Measurements from ENCODE around the gene NUP62. TPM values are rescaled to one million over a fixed set of nuclear protein-coding genes. Genes with fewer than 3 reads are reported as not detected.

The NUP62 gene
- total and polyA plus RNA-seq, 2 experiments from 2014 or later, result 55.5 to 99.4 TPM

DNA sequence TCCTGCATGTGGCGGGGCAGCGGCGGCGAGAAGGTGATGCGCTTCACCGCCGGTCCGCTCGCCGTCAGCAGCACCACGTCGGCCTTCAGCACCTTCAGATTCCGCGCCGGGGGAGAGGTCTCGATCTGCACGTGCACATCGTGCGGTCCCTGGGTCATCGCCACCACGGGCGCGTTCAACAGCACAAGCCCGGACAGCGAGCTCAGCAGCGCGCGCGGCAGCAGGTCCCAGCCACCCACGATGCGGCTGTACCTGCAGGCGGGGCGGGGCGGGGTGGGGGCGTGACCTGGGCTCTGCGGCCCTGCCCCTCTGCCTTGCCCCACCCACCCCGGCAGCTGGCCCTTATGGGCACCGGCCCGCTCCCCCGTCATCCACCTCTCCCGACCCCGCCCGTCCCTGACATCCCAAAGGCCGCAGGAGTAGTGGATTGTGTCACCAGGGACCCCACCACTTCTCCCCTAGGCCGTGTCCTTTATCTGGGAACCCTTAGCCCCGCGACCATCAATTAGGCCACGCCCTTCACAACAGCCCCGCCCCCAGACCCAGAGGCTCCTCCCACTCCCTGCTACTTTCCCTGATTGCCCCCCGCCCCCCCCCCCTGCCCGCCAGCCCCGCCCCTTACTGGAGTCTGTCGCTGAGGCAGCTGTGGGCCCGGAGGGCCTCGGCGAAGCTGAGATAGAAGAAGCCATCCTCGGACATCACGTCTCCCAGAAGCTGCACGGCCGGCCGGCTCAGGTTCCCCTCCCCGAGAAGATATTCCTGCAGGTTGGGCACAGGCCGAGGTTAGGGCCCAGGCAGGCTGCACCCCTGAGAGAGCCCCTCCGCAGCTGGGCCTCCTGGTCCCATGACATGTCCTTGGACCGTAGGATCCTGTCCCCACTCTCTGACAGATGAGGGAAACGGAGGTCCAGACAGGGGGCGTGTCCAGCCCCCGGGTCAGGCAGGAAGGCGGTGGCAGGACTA lies 38.7 kb downstream of the NUP62 start:
- Mint-ChIP-seq H3K9me3 (peaks cover 5% of the 10 kb centered on the region), H3K4me1 (peaks cover 9% of the 10 kb centered on the region), H3K27me3 (ENCODE audit: insufficient read depth, low read depth, poor library complexity) (peaks cover 30% of the 10 kb centered on the region), H3K36me3 (ENCODE audit: low read depth) (peaks cover 22% of the 10 kb centered on the region), H3K27ac (peak overlapping the region; percentile 96), H3K4me3 (peak overlapping the region; percentile 73)
- peak; percentile 80 for DNase-seq (ENCODE audit: low spot score)
- H3K79me2 ChIP-seq (replicated peaks; ENCODE audit: insufficient read depth), result no peaks in the 10 kb centered on the region
- peak overlapping the region; percentile 84 for H3K4me2 ChIP-seq
- H3K9me2 ChIP-seq (ENCODE audit: insufficient read depth), result no peaks in the 10 kb centered on the region
- no peak for TF ChIP-seq STAT1 (IDR thresholded peaks at IDR 0.05; ENCODE audit: unreplicated experiment)
- TF ChIP-seq POLR2AphosphoS5 (IDR thresholded peaks at IDR 0.05; ENCODE audit: low read depth), result peak; percentile 44; the same call in 1 of the 2 replicates
- TF ChIP-seq, protein P1, sequence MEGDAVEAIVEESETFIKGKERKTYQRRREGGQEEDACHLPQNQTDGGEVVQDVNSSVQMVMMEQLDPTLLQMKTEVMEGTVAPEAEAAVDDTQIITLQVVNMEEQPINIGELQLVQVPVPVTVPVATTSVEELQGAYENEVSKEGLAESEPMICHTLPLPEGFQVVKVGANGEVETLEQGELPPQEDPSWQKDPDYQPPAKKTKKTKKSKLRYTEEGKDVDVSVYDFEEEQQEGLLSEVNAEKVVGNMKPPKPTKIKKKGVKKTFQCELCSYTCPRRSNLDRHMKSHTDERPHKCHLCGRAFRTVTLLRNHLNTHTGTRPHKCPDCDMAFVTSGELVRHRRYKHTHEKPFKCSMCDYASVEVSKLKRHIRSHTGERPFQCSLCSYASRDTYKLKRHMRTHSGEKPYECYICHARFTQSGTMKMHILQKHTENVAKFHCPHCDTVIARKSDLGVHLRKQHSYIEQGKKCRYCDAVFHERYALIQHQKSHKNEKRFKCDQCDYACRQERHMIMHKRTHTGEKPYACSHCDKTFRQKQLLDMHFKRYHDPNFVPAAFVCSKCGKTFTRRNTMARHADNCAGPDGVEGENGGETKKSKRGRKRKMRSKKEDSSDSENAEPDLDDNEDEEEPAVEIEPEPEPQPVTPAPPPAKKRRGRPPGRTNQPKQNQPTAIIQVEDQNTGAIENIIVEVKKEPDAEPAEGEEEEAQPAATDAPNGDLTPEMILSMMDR (conservative IDR thresholded peaks at IDR 0.05; ENCODE audit: low read depth in 2 of 2), result peak in 1 of 2 experiments; percentile 32; a peak in 1 of 4 replicates
- no peak for TF ChIP-seq NANOG (IDR thresholded peaks at IDR 0.05; ENCODE audit: borderline replicate concordance)
- peaks cover 9% of the 10 kb centered on the region; the same call in 1 of the 2 replicates for H3K4me1 ChIP-seq (ENCODE audit: insufficient read depth)
- H2AFZ ChIP-seq, result peak overlapping the region; percentile 96
- peaks cover 27% of the 10 kb centered on the region; the same call in 1 of the 2 replicates for H3F3A ChIP-seq (replicated peaks; ENCODE audit: low read depth)
- H4K20me1 ChIP-seq (replicated peaks; ENCODE audit: insufficient read depth), result no peaks in the 10 kb centered on the region; the same call in 1 of the 2 replicates
- H3K27ac ChIP-seq (ENCODE audit: low read depth), result no peak overlapping the region
- no peaks in the 10 kb centered on the region for H3K36me3 ChIP-seq (ENCODE audit: insufficient read depth)
- 0 out of 2 replicates have a peak, but pooled peaks cover 3% of the 10 kb centered on the region for H3K27me3 ChIP-seq (ENCODE audit: insufficient read depth)
- H3K4me3 ChIP-seq, result peak overlapping the region; percentile 53
- peak; percentile 72 for ATAC-seq

GRCh38 chr19:49889687-49890348 lies 39.5 kb downstream of the NUP62 start:
- Histone ChIP-seq H3K4me3 (peak overlapping the region; percentile 53), H3K79me2 (replicated peaks; ENCODE audit: insufficient read depth) (no peaks in the 10 kb centered on the region), H3K27ac (ENCODE audit: low read depth) (no peak overlapping the region), H2AFZ (peak overlapping the region; percentile 96; the same call in 1 of the 2 replicates), H3K4me2 (peak overlapping the region; percentile 84), H4K20me1 (replicated peaks; ENCODE audit: insufficient read depth) (no peaks in the 10 kb centered on the region; the same call in 1 of the 2 replicates), H3K9me2 (ENCODE audit: insufficient read depth) (no peaks in the 10 kb centered on the region), H3K27me3 (ENCODE audit: insufficient read depth) (0 out of 2 replicates have a peak, but pooled peaks cover 3% of the 10 kb centered on the region), H3K4me1 (ENCODE audit: insufficient read depth) (peaks cover 9% of the 10 kb centered on the region; the same call in 1 of the 2 replicates), H3K36me3 (ENCODE audit: insufficient read depth) (peaks cover 2% of the 10 kb centered on the region; the same call in 1 of the 2 replicates), H3F3A (replicated peaks; ENCODE audit: low read depth) (peaks cover 30% of the 10 kb centered on the region; the same call in 1 of the 2 replicates)
- peak overlapping the region; percentile 73 for H3K4me3 Mint-ChIP-seq
- peaks cover 9% of the 10 kb centered on the region for H3K4me1 Mint-ChIP-seq
- peaks cover 26% of the 10 kb centered on the region for H3K27me3 Mint-ChIP-seq (ENCODE audit: insufficient read depth, low read depth, poor library complexity)
- ATAC-seq, result peak; percentile 79
- peaks cover 30% of the 10 kb centered on the region for H3K36me3 Mint-ChIP-seq (ENCODE audit: low read depth)
- no peak for TF ChIP-seq EZH2 (IDR thresholded peaks at IDR 0.05; ENCODE audit: low read depth, unreplicated experiment)
- no peak for TF ChIP-seq REST (IDR thresholded peaks at IDR 0.05; ENCODE audit: unreplicated experiment)
- no peak for TF ChIP-seq NANOG (IDR thresholded peaks at IDR 0.05; ENCODE audit: borderline replicate concordance)
- TF ChIP-seq, protein P1 (conservative IDR thresholded peaks at IDR 0.05; ENCODE audit: low read depth in 2 of 2), result peak; percentile 61 to 85
- TF ChIP-seq JUNB (IDR thresholded peaks at IDR 0.05; ENCODE audit: unreplicated experiment), result no peak
- TF ChIP-seq EZH2phosphoT487 (IDR thresholded peaks at IDR 0.05; ENCODE audit: unreplicated experiment), result no peak
- TF ChIP-seq, protein P2, sequence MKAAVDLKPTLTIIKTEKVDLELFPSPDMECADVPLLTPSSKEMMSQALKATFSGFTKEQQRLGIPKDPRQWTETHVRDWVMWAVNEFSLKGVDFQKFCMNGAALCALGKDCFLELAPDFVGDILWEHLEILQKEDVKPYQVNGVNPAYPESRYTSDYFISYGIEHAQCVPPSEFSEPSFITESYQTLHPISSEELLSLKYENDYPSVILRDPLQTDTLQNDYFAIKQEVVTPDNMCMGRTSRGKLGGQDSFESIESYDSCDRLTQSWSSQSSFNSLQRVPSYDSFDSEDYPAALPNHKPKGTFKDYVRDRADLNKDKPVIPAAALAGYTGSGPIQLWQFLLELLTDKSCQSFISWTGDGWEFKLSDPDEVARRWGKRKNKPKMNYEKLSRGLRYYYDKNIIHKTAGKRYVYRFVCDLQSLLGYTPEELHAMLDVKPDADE (IDR thresholded peaks at IDR 0.05), result no peak
- TF ChIP-seq ZNF114 (CRISPR knock-in tag; IDR thresholded peaks at IDR 0.05), result no peak
- peak; percentile 72 for TF ChIP-seq CREB1 (CRISPR knock-in tag; IDR thresholded peaks at IDR 0.05; ENCODE audit: low read depth)
- TF ChIP-seq ZNF331 (CRISPR knock-in tag; IDR thresholded peaks at IDR 0.05; ENCODE audit: low read depth), result no peak
- TF ChIP-seq POLR2AphosphoS5 (IDR thresholded peaks at IDR 0.05; ENCODE audit: low read depth), result peak; percentile 39; the same call in 1 of the 2 replicates
- peak overlapping the region; percentile 96 for H3K27ac Mint-ChIP-seq
- peak; percentile 94 for DNase-seq (ENCODE audit: low spot score)
- peaks cover 5% of the 10 kb centered on the region for H3K9me3 Mint-ChIP-seq
